Measurements from ENCODE around the gene SYPL1. TPM values are rescaled to one million over a fixed set of nuclear protein-coding genes. Genes with fewer than 3 reads are reported as not detected.

The SYPL1 gene
- total RNA-seq, 2 experiments from 2014 or later, result 51.3 to 52.4 TPM

DNA sequence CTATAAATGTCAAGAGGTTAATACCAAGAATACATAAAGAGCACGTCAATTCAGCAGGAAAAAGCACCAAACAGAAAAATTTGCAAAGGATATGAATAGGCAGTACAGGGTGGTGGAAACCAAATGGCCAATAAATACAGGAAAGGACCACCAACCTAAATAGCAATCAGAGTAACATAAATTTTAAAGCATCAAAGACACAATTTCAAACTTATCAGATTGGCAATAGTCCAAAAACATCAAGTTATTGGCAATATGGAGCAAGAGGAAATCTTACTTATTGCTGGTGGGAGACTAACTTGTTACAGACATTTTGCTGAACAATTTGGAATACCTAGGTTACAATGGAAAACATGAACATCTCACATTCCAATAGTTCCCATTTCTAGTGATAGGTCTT, 24.1 kb downstream of the SYPL1 start:
- H3K27ac Mint-ChIP-seq, result no peak overlapping the region
- H3K4me1 Mint-ChIP-seq (ENCODE audit: low read depth), result peaks cover 12% of the 10 kb centered on the region
- H3K9me3 Mint-ChIP-seq (ENCODE audit: insufficient read depth), result no peaks in the 10 kb centered on the region
- ATAC-seq (no peak), DNase-seq (no peak)
- CTCF ChIA-PET, result no interaction called here
- POLR2A ChIA-PET, result no interaction called here
- H3K36me3 Mint-ChIP-seq (ENCODE audit: low read depth), result peaks cover 57% of the 10 kb centered on the region
- H3K27me3 Mint-ChIP-seq (ENCODE audit: low read depth), result no peaks in the 10 kb centered on the region
- no peak overlapping the region for H3K4me3 Mint-ChIP-seq

DNA sequence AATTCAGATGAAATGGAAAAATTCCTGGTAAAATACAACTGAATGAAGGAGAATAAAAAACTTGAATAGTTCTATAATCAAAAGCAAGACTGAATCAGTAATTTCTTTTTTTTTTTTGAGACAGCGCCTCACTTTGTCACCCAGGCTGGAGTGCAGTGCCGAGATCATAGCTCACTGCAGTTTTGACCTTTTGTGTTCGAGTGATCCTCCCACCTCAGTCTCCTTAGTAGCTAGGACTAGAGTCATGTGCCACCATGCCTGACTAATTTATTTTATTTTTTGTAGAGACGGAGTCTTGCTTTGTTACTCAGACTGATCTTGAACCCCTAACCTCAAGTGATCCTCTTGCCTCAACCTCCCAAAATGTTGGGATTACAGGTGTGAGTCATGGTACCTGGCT, 26.1 kb downstream of the SYPL1 start:
- Mint-ChIP-seq H3K4me1 (ENCODE audit: low read depth) (peaks cover 12% of the 10 kb centered on the region), H3K4me3 (no peak overlapping the region), H3K27ac (no peak overlapping the region), H3K36me3 (ENCODE audit: low read depth) (peaks cover 45% of the 10 kb centered on the region), H3K27me3 (ENCODE audit: low read depth) (no peaks in the 10 kb centered on the region), H3K9me3 (ENCODE audit: insufficient read depth) (no peaks in the 10 kb centered on the region)
- ChIA-PET POLR2A (interaction anchor here (0.7 to 2.3 kb wide), 3 partner anchors 14 to 1016 kb away, joined by 5 read pairs; partner anchors contain the start of gene SYPL1), CTCF (interaction anchor here (0.8 kb wide), 1 partner anchor 25 kb away, joined by 3 read pairs; no protein-coding TSS in a partner anchor)
- DNase-seq, result no peak
- no peak for ATAC-seq

DNA sequence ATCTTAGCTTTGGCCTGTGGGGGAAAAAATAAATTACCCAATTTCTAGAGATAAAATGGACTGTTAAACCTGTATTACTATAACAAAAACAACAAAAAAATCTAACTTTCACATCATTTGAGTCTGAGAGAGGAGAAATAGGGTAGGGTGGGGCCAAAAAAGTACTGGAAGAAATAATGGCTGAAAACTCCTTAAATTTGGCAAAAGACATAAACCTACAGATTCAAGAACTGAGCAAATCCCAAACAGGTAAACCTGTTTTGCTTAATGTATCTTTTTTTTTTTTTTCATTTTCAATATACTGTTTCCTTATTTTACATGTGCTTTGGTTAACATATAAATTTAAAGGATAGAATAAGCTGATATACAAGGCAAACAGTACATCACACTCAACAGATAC, 27.1 kb downstream of the SYPL1 start:
- CTCF ChIA-PET, result interaction anchor here (0.8 to 2.6 kb wide), 2 partner anchors 11 to 26 kb away, joined by 3 to 13 read pairs; no protein-coding TSS in a partner anchor
- H3K4me3 Mint-ChIP-seq, result no peak overlapping the region
- H3K4me1 Mint-ChIP-seq (ENCODE audit: low read depth), result peaks cover 11% of the 10 kb centered on the region
- H3K9me3 Mint-ChIP-seq (ENCODE audit: insufficient read depth), result no peaks in the 10 kb centered on the region
- POLR2A ChIA-PET, result interaction anchor here (2.3 kb wide), 1 partner anchor 13 kb away, joined by 5 read pairs; no protein-coding TSS in a partner anchor
- no peak for DNase-seq
- ATAC-seq, result no peak
- peaks cover 36% of the 10 kb centered on the region for H3K36me3 Mint-ChIP-seq (ENCODE audit: low read depth)
- H3K27me3 Mint-ChIP-seq (ENCODE audit: low read depth), result no peaks in the 10 kb centered on the region
- no peak overlapping the region for H3K27ac Mint-ChIP-seq

DNA sequence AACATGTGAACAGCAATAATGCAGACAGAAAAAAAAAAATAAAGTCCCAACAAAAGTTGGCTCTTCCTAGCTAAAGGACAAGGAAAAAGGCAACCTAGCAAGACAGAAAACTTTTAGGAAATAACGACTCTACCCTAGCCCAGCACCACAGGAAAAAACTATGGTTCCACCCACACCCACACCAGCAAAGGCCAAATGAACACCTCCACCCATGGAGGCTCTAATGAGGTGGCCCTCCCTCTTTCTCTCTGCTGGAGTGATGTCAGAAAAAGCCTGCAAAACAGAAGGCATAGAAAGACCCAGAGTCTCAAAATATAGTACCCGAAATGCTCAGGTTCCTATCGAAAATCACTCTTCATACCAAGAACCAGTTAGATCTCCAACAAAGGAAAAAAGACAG, 28.4 kb downstream of the SYPL1 start:
- Mint-ChIP-seq H3K27ac (no peak overlapping the region), H3K4me3 (no peak overlapping the region), H3K9me3 (ENCODE audit: insufficient read depth) (no peaks in the 10 kb centered on the region), H3K4me1 (ENCODE audit: low read depth) (peaks cover 17% of the 10 kb centered on the region), H3K36me3 (ENCODE audit: low read depth) (peaks cover 24% of the 10 kb centered on the region), H3K27me3 (ENCODE audit: low read depth) (no peaks in the 10 kb centered on the region)
- no peak for ATAC-seq
- ChIA-PET CTCF (interaction anchor here (1.9 to 2.6 kb wide), 2 partner anchors 10 to 12 kb away, joined by 6 to 13 read pairs; no protein-coding TSS in a partner anchor), POLR2A (interaction anchor here (1.1 to 1.6 kb wide), 3 partner anchors 12 to 25 kb away, joined by 3 to 5 read pairs (median 4); no protein-coding TSS in a partner anchor)
- no peak for DNase-seq

DNA sequence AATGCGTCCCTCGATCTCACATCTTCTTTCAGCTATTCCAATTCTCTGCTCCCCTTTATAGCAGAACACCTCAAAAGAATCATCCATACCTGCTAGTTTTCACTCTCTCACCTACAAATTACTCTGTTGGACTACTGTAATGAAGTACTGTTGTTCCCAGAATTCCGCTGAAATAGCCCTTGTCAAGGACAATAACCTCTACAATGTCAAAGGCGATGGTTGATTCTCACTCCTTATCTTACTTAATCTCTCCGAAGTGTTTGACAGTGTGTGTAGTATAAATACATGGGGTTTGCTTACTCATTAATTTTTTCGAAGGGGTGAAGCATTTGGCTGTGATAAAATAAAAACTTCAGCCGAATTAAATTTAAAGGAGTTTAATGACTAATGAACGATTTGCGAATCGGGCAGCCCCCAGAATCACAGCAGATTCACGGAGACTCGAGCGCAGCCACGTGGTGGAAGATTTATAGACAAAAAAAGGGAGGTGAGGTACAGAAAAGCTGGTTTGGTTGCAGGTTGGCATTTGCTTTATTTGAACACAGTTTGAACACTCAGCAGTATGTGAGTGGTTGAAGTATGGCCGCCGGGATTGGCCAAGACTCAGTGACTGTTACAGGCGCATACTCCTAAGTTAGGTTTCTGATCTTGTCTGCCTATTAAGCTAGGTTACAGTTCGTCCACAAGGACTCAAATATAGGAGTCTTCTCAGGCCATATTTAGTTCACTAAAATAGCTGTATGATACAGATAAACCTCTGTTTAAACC, 29.8 kb downstream of the SYPL1 start:
- POLR2A ChIA-PET, result interaction anchor here (1.6 kb wide), 1 partner anchor 26 kb away, joined by 5 read pairs; no protein-coding TSS in a partner anchor

DNA sequence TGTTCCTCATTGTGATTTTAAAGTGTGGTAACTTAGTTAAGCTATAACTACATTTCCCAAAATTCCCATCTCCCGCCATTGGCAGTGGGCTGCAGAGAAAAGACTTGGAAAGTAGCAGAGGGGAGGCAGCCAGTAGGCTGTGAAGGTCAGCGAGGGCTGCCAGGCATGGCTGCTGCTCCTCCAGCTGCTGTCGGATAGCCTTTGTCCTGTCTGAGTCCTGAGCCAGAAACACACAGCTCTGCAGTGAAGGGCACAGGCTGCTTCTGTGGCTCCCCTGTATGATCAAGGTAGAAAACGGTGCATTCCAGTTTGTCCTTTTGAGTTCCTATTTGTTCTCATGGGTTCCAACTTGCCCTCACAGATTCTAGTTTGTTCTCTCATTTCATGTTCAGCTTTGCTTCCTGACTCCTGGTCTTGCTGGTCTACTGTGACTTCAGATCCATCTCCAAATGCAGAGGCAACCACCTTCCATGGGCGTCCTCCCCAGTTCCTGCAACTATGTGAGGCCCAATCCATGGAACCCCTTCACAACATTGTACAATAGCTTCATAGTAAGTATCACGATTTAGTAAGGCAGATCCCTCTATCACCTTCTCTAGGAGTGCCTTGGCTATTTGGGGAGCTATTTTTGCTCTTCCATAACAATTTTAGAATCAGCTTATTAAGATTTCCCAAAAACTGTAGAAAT, 31.7 kb downstream of the SYPL1 start:
- H3K4me3 Mint-ChIP-seq, result no peak overlapping the region
- peaks cover 35% of the 10 kb centered on the region for H3K4me1 Mint-ChIP-seq (ENCODE audit: low read depth)
- POLR2A ChIA-PET, result interaction anchor here (0.6 to 1.7 kb wide), 3 partner anchors 9 to 74 kb away, joined by 4 to 11 read pairs (median 5); partner anchors contain the start of gene SYPL1
- no peaks in the 10 kb centered on the region for H3K27me3 Mint-ChIP-seq (ENCODE audit: low read depth)
- H3K36me3 Mint-ChIP-seq (ENCODE audit: low read depth), result peaks cover 4% of the 10 kb centered on the region
- H3K9me3 Mint-ChIP-seq (ENCODE audit: insufficient read depth), result no peaks in the 10 kb centered on the region
- no peak overlapping the region for H3K27ac Mint-ChIP-seq
- ATAC-seq (no peak), DNase-seq (no peak)
- CTCF ChIA-PET, result interaction anchor here (1.0 to 2.4 kb wide), 5 partner anchors 9 to 87 kb away, joined by 4 to 6 read pairs (median 5); no protein-coding TSS in a partner anchor

More for the DNA sequence above, 29.8 kb downstream of the SYPL1 start:
- Mint-ChIP-seq H3K9me3 (ENCODE audit: insufficient read depth) (no peaks in the 10 kb centered on the region), H3K36me3 (ENCODE audit: low read depth) (peaks cover 15% of the 10 kb centered on the region), H3K27ac (no peak overlapping the region), H3K4me3 (no peak overlapping the region), H3K4me1 (ENCODE audit: low read depth) (peaks cover 21% of the 10 kb centered on the region), H3K27me3 (ENCODE audit: low read depth) (no peaks in the 10 kb centered on the region)
- CTCF ChIA-PET, result interaction anchor here (1.9 to 2.6 kb wide), 2 partner anchors 9 to 11 kb away, joined by 6 to 13 read pairs; no protein-coding TSS in a partner anchor
- no peak for DNase-seq
- no peak for ATAC-seq

DNA sequence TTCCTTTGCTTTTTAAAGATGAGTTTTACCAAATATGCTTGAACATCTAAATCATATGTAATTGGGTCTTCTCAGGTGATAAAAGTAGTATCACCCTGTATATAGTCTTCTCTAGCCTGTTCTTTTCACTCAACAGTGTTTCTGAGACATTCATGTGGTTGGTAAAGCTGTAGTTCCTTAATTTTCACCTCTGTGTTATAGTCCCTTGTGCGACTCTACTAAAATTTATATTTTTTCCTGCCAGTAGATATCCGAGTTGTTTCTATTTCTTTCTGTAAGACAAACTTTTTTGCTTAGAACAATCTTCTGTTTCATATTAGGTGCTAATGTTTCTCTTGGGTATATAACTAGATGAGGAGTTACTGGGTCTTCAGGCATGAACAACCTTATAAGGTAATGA, 35.6 kb downstream of the SYPL1 start:
- CTCF ChIA-PET, result interaction anchor here (0.9 to 1.4 kb wide), 3 partner anchors 20 to 100 kb away, joined by 3 to 4 read pairs (median 3); no protein-coding TSS in a partner anchor
- Mint-ChIP-seq H3K27me3 (ENCODE audit: low read depth) (no peaks in the 10 kb centered on the region), H3K36me3 (ENCODE audit: low read depth) (no peaks in the 10 kb centered on the region), H3K4me3 (no peak overlapping the region), H3K27ac (peak overlapping the region; percentile 37), H3K4me1 (ENCODE audit: low read depth) (peaks cover 59% of the 10 kb centered on the region), H3K9me3 (ENCODE audit: insufficient read depth) (no peaks in the 10 kb centered on the region)
- DNase-seq (no peak), ATAC-seq (no peak)
- POLR2A ChIA-PET, result interaction anchor here (1.4 kb wide), 1 partner anchor 35 kb away, joined by 3 read pairs; no protein-coding TSS in a partner anchor

DNA sequence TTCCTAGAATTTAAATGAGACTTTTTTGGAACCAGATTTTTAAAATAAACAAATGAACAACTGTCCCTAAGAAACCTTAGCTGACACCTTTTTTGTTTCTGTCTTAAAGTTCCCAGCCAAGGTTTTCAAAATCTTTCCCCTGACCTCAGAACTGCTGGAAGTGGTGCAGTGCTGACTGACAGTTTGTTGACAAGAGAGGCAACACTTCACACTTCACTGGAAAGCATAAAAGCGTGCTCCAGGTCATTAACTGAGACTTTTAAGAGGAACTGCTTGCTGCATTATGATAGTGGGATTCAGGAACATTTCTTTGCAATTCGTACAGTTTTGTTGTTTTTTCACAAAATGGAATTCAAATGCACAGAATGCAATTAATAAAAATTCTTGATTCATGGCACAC, 36.2 kb downstream of the SYPL1 start:
- Mint-ChIP-seq H3K4me3 (no peak overlapping the region), H3K27ac (no peak overlapping the region), H3K36me3 (ENCODE audit: low read depth) (no peaks in the 10 kb centered on the region), H3K9me3 (ENCODE audit: insufficient read depth) (no peaks in the 10 kb centered on the region), H3K4me1 (ENCODE audit: low read depth) (peaks cover 65% of the 10 kb centered on the region), H3K27me3 (ENCODE audit: low read depth) (no peaks in the 10 kb centered on the region)
- DNase-seq (no peak), ATAC-seq (no peak)
- POLR2A ChIA-PET, result no interaction called here
- CTCF ChIA-PET, result interaction anchor here (1.4 kb wide), 1 partner anchor 78 kb away, joined by 4 read pairs; no protein-coding TSS in a partner anchor

DNA sequence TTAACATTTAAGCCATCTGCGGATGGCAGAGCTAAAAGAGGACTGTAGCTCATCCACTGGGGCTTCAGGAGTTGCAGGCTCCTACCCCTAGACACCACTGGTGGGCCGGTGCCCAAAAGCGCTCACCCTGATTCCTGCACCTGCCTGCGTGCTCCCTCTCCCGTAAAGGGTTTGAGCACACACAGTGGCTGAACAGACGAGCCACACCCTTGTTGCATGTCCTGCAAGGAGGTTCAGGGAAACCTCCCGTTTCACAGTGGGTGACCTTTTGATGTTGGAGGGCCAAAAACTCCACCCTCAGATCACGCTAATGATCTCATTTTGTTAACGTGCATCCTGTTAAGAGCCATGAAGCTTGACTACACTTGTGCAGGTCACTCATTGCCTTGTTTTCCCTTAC, 37.9 kb downstream of the SYPL1 start:
- Mint-ChIP-seq H3K4me1 (ENCODE audit: low read depth) (peaks cover 78% of the 10 kb centered on the region), H3K4me3 (no peak overlapping the region), H3K27ac (peak overlapping the region; percentile 63), H3K36me3 (ENCODE audit: low read depth) (peaks cover 3% of the 10 kb centered on the region), H3K9me3 (ENCODE audit: insufficient read depth) (no peaks in the 10 kb centered on the region), H3K27me3 (ENCODE audit: low read depth) (no peaks in the 10 kb centered on the region)
- no peak for DNase-seq
- ATAC-seq, result no peak
- ChIA-PET POLR2A (interaction anchor here (0.9 to 5.5 kb wide), 2 partner anchors 38 to 52 kb away, joined by 3 to 66 read pairs; partner anchors contain the start of gene SYPL1), CTCF (interaction anchor here (2.0 to 5.1 kb wide), 3 partner anchors 9 to 80 kb away, joined by 5 to 48 read pairs (median 13); no protein-coding TSS in a partner anchor)

DNA sequence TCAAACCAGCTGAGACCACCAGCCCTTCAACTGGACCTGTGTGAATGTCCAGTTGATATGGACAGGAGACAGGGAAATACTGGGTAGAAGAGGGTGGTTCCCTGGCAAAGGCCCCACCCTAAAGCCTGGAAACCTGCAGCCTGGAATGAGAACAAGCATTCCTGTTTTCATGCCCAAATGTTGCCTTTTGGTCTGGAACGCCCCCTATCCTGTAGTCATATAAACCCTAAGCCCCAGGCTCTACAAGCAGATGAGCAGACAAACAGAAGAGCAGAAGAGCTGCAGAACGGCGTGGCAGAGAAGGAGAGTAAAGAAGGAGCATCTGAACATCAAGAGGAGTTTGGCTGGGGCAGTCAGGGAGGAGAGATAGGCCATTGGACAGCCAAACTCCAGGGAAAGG, 38.4 kb downstream of the SYPL1 start:
- H3K27ac Mint-ChIP-seq, result peak overlapping the region; percentile 63
- DNase-seq (no peak), ATAC-seq (no peak)
- H3K4me1 Mint-ChIP-seq (ENCODE audit: low read depth), result peaks cover 81% of the 10 kb centered on the region
- H3K9me3 Mint-ChIP-seq (ENCODE audit: insufficient read depth), result no peaks in the 10 kb centered on the region
- ChIA-PET POLR2A (interaction anchor here (5.5 kb wide), 1 partner anchor 38 kb away, joined by 66 read pairs; the partner anchor contains the start of gene SYPL1), CTCF (interaction anchor here (1.5 to 5.1 kb wide), 5 partner anchors 10 to 313 kb away, joined by 3 to 51 read pairs (median 13); no protein-coding TSS in a partner anchor)
- H3K27me3 Mint-ChIP-seq (ENCODE audit: low read depth), result no peaks in the 10 kb centered on the region
- peaks cover 3% of the 10 kb centered on the region for H3K36me3 Mint-ChIP-seq (ENCODE audit: low read depth)
- no peak overlapping the region for H3K4me3 Mint-ChIP-seq

DNA sequence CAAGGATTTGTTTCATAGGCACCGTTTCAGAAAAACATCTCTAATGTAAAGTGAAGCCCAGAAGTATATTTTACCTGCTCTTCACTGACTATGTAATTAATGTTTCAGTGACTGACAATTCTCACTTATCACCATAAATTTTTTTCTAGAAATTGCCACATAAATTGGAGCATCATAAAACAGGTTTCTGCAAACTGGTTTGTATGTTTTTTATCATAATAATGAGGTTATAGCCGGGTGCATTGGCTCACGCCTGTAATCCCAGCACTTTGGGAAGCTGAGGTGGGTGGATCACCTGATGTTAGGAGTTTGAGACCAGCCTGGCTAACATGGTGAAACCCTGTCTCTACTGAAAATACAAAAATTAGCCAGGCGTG, 39.4 kb downstream of the SYPL1 start:
- POLR2A ChIA-PET, result interaction anchor here (1.1 to 5.5 kb wide), 8 partner anchors 13 to 266 kb away, joined by 3 to 66 read pairs (median 4); partner anchors contain the start of gene SYPL1
- H3K9me3 Mint-ChIP-seq (ENCODE audit: insufficient read depth), result no peaks in the 10 kb centered on the region
- peak overlapping the region; percentile 76 for H3K4me3 Mint-ChIP-seq
- no peak for DNase-seq
- no peaks in the 10 kb centered on the region for H3K27me3 Mint-ChIP-seq (ENCODE audit: low read depth)
- H3K36me3 Mint-ChIP-seq (ENCODE audit: low read depth), result peaks cover 3% of the 10 kb centered on the region
- ATAC-seq, result no peak
- peak overlapping the region; percentile 99 for H3K27ac Mint-ChIP-seq
- peaks cover 82% of the 10 kb centered on the region for H3K4me1 Mint-ChIP-seq (ENCODE audit: low read depth)
- CTCF ChIA-PET, result interaction anchor here (0.8 to 5.1 kb wide), 13 partner anchors 8 to 312 kb away, joined by 3 to 51 read pairs (median 6); partner anchors contain the start of gene SYPL1

Data from activated CD8-positive, alpha-beta T cell treated with anti-CD3 and anti-CD28 coated beads, Interleukin-2, amount 10 ng/mL, durations not matched to agents 7 days and 5 days (primary cell).